SK-N-DZ (cell line): ENCODE results near the gene ARHGAP4.
A peak's percentile ranks its signal among the peaks of the same experiment; 100 is the strongest.

ENCODE experiments used
- DNase-seq: peaks from one replicate; pipeline ENCODE4 v3.0.0-alpha.2; 2015; ENCODE audit warnings: low spot score

The ARHGAP4 gene

DNA sequence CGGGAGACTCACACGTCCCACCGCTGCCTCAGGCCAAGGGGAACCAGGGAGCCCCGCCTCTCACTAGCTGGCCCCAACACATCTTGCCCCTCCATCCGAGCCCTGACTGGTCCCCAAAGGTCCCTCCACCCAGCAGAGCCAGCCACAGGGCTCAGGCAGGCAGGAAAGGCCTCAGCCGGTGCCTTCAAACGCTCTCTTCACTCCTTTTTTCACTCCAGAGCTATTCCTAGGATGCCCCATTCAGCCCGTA, 1.5 kb upstream of the ARHGAP4 start:
- no peak for DNase-seq

- DNase-seq = peak; percentile 57
Measured at GRCh38 chrX:153926858-153927671, 1.0 kb upstream of the ARHGAP4 start.

- no peak for DNase-seq
Measured at GRCh38 chrX:153926552-153926857, 441 bp upstream of the ARHGAP4 start.

- no peak for DNase-seq
Measured at GRCh38 chrX:153925387-153925738, 701 bp downstream of the ARHGAP4 start.

DNA sequence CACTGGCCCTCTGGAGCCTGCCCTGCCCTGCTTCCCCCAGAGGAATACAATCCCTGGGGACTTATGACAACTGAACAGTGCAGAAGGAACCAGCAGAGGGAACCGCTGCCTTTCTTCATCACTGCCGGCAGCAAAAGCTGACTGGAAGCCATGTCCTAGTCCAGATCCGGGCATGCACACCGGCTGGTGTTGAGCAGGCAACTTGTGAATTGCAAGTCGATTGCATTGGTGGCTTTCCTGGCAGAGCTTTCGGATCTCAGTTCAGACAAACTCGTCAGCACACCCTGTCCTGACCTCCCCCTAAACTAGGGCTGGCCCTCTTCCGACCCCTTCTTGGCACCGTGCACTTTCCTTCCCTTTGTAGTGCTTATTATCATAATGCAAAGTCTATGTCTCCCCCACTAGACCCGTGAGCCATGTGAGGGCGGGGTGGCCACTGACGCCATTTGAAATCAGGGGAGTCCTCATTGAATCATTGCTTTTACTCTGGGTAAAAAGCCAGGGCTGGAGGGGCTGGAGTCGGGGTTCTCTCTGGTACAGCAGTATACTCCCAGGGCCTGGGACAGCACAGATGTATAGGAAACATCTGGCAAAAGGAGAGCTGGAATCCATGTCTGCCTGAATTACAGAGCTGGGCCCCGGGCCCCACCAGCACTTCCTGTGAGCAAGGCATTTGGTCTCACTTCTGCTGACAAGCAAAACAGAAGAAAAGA, 1.8 kb downstream of the ARHGAP4 start:
- DNase-seq = peak; percentile 76

DNA sequence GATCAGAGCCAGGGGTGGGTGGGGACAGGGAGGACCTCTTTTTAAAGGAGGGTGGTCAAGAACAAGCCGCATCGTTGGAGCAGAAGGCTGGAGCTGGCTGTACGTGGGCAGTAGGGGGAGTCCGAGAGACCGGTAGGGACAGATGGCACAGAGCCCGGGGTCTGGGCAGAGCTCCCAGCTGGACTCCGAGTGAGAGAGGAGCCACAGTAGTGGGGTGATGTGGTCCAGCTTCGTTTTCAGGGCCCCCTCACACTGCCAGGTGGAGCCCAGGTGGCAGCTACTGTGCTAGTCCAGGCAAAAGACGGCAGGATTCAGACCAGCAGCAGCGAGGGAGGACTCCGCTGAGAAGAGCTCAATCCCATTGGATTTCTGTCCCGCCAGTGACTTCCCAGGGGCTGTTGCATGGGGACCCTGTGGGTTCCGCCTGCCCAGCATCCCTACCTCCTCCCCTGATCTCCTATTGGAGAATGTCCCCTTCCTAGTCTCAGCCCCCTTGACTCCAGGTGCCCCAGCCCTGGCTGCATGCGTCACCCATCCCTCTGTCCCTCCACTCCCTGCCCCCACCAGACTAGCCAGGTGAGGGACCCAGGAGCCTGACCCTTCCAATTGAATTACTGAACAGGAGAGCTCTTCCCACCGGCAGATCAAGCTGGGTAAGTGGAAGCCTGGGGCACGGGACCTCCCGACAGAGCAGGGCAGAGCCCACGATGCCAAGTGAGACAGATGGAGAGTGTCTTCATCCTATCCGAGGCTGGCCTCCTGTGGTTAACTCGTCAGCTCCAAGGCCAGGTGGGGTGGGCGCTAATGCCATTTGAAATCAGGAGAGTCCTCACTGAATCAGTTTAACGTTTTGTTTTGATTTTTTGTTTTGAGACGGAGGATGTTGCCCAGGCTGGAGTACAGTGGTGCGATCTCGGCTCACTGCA, 2.9 kb downstream of the ARHGAP4 start:
- peak; percentile 67 for DNase-seq

- no peak for DNase-seq
Measured at GRCh38 chrX:153921511-153922446, 4.3 kb downstream of the ARHGAP4 start.

- no peak for DNase-seq
Measured at GRCh38 chrX:153921070-153921469, 5.0 kb downstream of the ARHGAP4 start.

GRCh38 chrX:153920546-153920945, 5.5 kb downstream of the ARHGAP4 start:
- DNase-seq = no peak

GRCh38 chrX:153919281-153919680, 6.8 kb downstream of the ARHGAP4 start:
- DNase-seq = no peak

GRCh38 chrX:153917869-153918268, 8.2 kb downstream of the ARHGAP4 start:
- DNase-seq = no peak

GRCh38 chrX:153913701-153914100, 12.4 kb downstream of the ARHGAP4 start:
- no peak for DNase-seq

GRCh38 chrX:153913211-153913610, 12.9 kb downstream of the ARHGAP4 start:
- DNase-seq = no peak

DNA sequence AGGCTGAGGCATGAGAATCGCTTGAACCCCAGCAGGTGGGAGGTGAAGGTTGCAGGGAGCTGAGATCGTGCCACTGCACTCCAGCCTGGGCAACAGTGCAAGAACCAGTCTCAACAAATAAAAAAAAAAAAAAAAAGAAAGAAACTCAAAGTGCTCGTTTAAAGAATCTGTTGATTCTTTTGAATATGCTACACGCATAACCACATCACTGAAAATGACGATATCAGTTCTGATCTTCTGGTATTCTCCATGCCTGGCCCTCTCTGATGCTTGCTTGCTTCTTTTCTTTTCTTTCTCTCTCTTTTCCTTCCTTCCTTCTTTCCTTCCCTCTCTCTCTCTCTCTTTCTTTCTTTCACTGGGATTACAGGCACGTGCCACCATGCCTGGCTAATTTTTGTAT, 14.3 kb downstream of the ARHGAP4 start:
- DNase-seq = no peak

DNA sequence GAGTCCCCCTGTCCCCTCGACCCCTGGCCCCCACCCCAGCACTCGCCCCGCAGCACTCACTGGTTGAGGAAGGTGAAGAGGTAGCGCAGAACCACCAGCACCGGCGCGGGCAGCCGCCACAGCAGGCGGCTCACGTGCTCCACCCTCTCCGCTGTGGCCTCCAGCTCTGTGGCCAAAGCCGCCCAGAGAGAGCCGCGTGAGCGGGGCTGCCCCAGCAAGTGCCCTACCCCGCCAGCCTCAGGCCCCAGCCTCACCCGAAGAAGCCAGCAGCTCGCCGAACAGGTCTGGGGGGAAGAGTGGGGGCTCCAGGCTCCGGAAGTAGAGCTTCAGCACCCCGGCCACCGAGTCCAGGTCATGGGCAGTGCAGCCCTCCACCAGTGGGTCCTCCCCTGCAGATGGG, 15.6 kb downstream of the ARHGAP4 start:
- no peak for DNase-seq

- no peak for DNase-seq
Measured at GRCh38 chrX:153909980-153910360, 16.1 kb downstream of the ARHGAP4 start.

DNA sequence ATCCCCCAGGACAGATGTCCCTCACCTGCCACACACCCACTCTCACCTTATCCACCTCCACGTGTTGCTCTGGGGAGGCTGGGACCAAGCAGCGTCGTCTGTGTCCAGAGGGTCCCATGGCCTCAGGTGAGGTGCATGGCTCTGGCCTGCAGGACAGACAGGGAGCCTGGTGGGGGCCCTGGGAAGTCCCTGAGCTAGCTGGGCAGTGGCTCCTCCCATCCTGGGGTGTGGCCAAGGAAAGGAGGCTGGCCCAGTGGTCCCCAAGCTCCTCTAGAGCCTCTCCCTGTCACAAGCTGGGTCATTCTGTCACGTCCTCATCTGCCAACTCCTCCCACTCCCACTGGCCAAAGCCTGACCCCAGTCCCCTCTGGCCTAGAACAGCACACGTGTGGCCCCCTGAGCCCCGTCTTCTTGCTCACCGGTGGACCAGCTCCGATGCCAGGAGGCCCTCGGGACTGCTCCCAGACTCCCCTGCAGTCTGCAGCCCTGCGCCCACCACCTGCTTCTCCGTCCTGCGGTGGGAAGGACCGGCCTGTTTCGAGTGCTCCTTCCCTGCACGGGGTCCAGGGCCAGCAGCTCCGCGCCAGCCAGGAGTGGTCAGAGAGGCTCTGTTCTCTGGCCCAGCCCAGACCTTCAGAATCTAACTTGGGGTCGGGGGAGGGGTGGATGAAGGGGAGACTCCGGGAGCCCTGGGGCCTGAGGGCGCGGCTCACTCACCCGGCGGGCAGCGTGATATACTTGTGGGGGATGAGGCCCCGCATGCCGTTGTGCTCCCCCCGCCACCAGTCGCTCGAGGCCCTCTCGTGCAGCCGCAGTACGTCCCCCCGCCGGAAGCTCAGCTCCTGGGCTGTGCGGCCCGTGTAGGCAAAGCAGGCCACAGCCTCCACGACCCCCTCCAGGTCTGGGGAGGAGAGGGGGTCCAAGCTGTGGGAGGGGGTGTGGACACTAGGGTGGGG, 16.8 kb downstream of the ARHGAP4 start:
- peak; percentile 76 for DNase-seq

DNA sequence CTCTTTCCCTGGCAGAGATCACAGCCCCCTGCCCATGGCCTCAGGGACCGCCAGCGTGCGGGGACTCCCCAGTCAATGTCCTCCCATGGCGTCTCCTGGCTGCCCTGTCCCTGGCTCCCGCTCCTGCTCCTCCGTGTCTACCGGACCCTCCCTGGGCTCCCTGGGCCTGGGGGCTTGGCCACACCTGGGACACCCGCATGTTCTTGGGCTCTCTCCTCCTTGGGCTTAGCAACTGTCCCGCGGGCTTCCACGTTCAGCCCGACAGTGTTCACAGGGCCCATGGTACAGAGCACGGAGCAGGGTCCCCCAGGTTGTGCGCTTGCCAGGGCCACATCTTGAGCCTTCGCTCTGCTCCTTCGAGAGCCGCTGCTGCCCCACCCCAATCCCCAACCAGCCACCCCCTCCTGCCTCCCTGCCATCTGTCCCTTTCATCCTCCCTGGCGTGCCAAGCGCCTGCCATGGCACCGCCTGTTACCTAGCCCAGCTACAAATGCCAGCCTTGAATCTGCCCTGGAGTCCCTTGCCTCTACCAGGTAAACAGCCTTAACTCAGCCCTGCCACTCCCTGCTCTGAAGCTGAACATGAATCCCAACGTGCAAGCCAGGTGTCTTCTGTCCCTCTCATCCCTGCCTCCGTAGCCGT, 17.7 kb downstream of the ARHGAP4 start:
- DNase-seq = no peak

GRCh38 chrX:153907456-153907855, 18.6 kb downstream of the ARHGAP4 start:
- DNase-seq = no peak
